WTC11 (cell line): ENCODE measurements around the gene HMCN1.

Source experiments
- CTCF ChIP-seq: fragments of 200-600 bp; IDR thresholded peaks from 2 replicates; pipeline ENCODE4 v1.8.0; 2022; ENCODE audit warnings: antibody characterized with exemption
- E2F4 ChIP-seq: sonication (generic); formaldehyde crosslinking; IDR thresholded peaks from 2 replicates; pipeline ENCODE4 v1.8.1; 2022; ENCODE audit warnings: low read depth, mild to moderate bottlenecking, moderate library complexity, missing genetic modification reagents, borderline replicate concordance
- ELF4 ChIP-seq: sonication (generic); formaldehyde crosslinking; IDR thresholded peaks from 2 replicates; pipeline ENCODE4 v1.8.1; 2022; ENCODE audit warnings: low read depth, mild to moderate bottlenecking, moderate library complexity, missing genetic modification reagents
- FOXK1 ChIP-seq: sonication (generic); formaldehyde crosslinking; IDR thresholded peaks from 2 replicates; pipeline ENCODE4 v1.8.0; 2022; ENCODE audit warnings: mild to moderate bottlenecking, moderate library complexity, missing genetic modification reagents
- HMGA2 ChIP-seq: fragments of 250-450 bp; sonication (Bioruptor Pico); IDR thresholded peaks from 2 replicates; pipeline ENCODE4 v1.4.0; 2021; ENCODE audit warnings: mild to moderate bottlenecking, moderate library complexity
- HMGXB4 ChIP-seq: sonication (generic); formaldehyde crosslinking; IDR thresholded peaks from 2 replicates; pipeline ENCODE4 v1.8.1; 2023; ENCODE audit warnings: mild to moderate bottlenecking, moderate library complexity, missing genetic modification reagents
- NFE2L1 ChIP-seq: sonication (generic); formaldehyde crosslinking; IDR thresholded peaks from 2 replicates; pipeline ENCODE4 v1.8.1; 2023; ENCODE audit warnings: missing genetic modification reagents
- NR1H2 ChIP-seq: sonication (generic); formaldehyde crosslinking; IDR thresholded peaks from 2 replicates; pipeline ENCODE4 v1.9.0; 2021; ENCODE audit warnings: mild to moderate bottlenecking, moderate library complexity, missing genetic modification reagents
- NR2C2 ChIP-seq: sonication (generic); formaldehyde crosslinking; IDR thresholded peaks from 2 replicates; pipeline ENCODE4 v1.8.0; 2022; ENCODE audit warnings: mild to moderate bottlenecking, missing genetic modification reagents
- NR3C1 ChIP-seq: sonication (generic); formaldehyde crosslinking; conservative IDR thresholded peaks from 2 replicates; pipeline ENCODE4 v1.8.1; 2023; ENCODE audit warnings: low read depth, mild to moderate bottlenecking, missing genetic modification reagents
- ZNF138 ChIP-seq: sonication (generic); formaldehyde crosslinking; conservative IDR thresholded peaks from 2 replicates; pipeline ENCODE4 v1.8.1; 2022; ENCODE audit warnings: mild to moderate bottlenecking, moderate library complexity, missing genetic modification reagents
- ZNF512 ChIP-seq: sonication (generic); formaldehyde crosslinking; IDR thresholded peaks from 2 replicates; pipeline ENCODE4 v1.8.1; 2022; ENCODE audit warnings: missing genetic modification reagents, borderline replicate concordance
- TF ChIP-seq, protein P1 (sequence below): sonication (generic); formaldehyde crosslinking; IDR thresholded peaks from 2 replicates; pipeline ENCODE4 v1.8.1; 2022; ENCODE audit warnings: low read depth, missing genetic modification reagents, borderline replicate concordance

DNA sequence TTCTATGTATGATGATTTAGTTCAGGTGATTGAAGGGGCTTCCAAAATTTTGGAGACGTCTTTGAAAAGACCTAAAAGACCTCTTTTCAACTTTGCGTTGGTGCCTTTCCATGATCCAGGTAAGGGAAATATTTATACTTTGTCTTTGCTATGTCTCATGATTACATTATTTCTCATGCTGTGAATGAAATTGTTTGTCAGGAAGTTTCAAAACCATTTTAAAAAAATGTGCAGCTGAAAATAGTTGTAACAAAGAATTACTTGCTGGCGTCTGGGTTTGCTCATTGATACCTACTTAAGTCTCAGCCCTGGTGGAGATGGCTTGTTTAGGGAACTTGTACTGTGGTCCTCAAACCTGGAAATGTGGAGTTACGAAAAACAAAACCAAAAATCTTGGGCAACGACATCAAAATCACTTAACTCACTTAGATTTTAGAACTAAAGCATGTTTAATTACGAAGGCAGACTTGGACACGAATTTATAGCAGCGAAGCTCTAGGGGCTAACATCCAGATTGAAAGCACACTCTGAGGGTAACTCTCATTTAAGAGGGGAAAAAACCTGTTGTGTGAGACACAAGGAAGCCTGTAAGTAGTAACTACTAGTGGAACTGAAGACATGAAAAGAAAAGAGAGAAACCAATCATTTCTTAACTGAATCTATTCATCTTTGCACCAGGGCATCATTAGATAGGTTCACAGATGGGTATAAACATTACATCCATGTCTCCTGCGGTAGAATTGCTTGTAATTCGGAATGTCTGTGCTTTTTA is 924 bp downstream of the HMCN1 start:
- TF ChIP-seq CTCF (no peak), HMGA2 (CRISPR knock-in tag) (no peak), ZNF512 (CRISPR knock-in tag) (no peak), E2F4 (no peak), ZNF138 (no peak), NR2C2 (CRISPR knock-in tag) (no peak), ELF4 (CRISPR knock-in tag) (no peak), NR1H2 (CRISPR knock-in tag) (no peak), FOXK1 (CRISPR knock-in tag) (no peak), HMGXB4 (CRISPR knock-in tag) (no peak), NFE2L1 (no peak), NR3C1 (CRISPR knock-in tag) (no peak)
- TF ChIP-seq, protein P1, sequence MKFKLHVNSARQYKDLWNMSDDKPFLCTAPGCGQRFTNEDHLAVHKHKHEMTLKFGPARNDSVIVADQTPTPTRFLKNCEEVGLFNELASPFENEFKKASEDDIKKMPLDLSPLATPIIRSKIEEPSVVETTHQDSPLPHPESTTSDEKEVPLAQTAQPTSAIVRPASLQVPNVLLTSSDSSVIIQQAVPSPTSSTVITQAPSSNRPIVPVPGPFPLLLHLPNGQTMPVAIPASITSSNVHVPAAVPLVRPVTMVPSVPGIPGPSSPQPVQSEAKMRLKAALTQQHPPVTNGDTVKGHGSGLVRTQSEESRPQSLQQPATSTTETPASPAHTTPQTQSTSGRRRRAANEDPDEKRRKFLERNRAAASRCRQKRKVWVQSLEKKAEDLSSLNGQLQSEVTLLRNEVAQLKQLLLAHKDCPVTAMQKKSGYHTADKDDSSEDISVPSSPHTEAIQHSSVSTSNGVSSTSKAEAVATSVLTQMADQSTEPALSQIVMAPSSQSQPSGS (CRISPR knock-in tag), result no peak
